CD14-positive monocyte (primary cell): ENCODE results near the gene WWC2. TPM values are rescaled to one million over a fixed set of nuclear protein-coding genes. Genes with fewer than 3 reads are reported as not detected.

Source experiments
- DNase-seq, 3 donors: peaks; one replicate each; pipeline ENCODE4 v3.0.0-alpha.2; 2011 to 2022
- H2AFZ ChIP-seq: 2 replicates; pipeline ENCODE4 v1.6.0; 2012; ENCODE audit warnings: mild to moderate bottlenecking, low read depth, low read length, inconsistent platforms; ENCODE audit not compliant: insufficient read depth, poor library complexity, severe bottlenecking
- H3K27ac ChIP-seq, 2 donors: 1 replicate in 1 of 2; 2 replicates in 1 of 2; pipeline ENCODE4 v1.5.1; 2012 to 2013; ENCODE audit warnings: low read length in 2 of 2, control low read depth in 1 of 2, inconsistent platforms in 1 of 2, low read depth in 1 of 2, mild to moderate bottlenecking in 1 of 2
- H3K27me3 ChIP-seq, 2 donors: one replicate each; pipeline versions ENCODE4 v1.6.0 to v1.6.1; 2011 to 2013; ENCODE audit warnings: low read length in 2 of 2; ENCODE audit not compliant: control insufficient read depth in 2 of 2, insufficient read depth in 2 of 2
- H3K36me3 ChIP-seq, 2 donors: replicated peaks in 1 of 2; 1 replicate in 1 of 2; 2 replicates in 1 of 2; pipeline versions ENCODE4 v1.5.1 to v1.6.1; 2012 to 2013; ENCODE audit warnings: low read length in 2 of 2, control low read depth in 1 of 2, inconsistent platforms in 1 of 2, mild to moderate bottlenecking in 1 of 2; ENCODE audit not compliant: insufficient read depth in 2 of 2, control insufficient read depth in 1 of 2
- H3K4me1 ChIP-seq, 2 donors: 1 replicate in 1 of 2; 2 replicates in 1 of 2; pipeline versions ENCODE4 v1.5.1 to v1.6.1; 2012 to 2013; ENCODE audit warnings: low read length in 2 of 2, control low read depth in 1 of 2, inconsistent platforms in 1 of 2, mild to moderate bottlenecking in 1 of 2, moderate library complexity in 1 of 2; ENCODE audit not compliant: insufficient read depth in 2 of 2, control insufficient read depth in 1 of 2
- H3K4me2 ChIP-seq: replicated peaks from 2 replicates; pipeline ENCODE3; 2012; ENCODE audit warnings: low read length, moderate library complexity, mild to moderate bottlenecking; ENCODE audit not compliant: poor library complexity, severe bottlenecking; ENCODE audit errors: extremely low read depth
- H3K4me3 ChIP-seq, 3 experiments: fragments of 200-600 bp in 1 of 3; sonication (generic) in 1 of 3; replicated peaks in 1 of 3; 1 replicate in 2 of 3; 2 replicates in 1 of 3; pipeline ENCODE4 v1.5.1; 2011 to 2013; ENCODE audit warnings: low read length in 3 of 3, mild to moderate bottlenecking in 3 of 3, control low read depth in 2 of 3, low read depth in 2 of 3, inconsistent platforms in 1 of 3, moderate library complexity in 1 of 3
- H3K79me2 ChIP-seq: 2 replicates; pipeline ENCODE4 v1.6.0; 2012; ENCODE audit warnings: mild to moderate bottlenecking, control low read depth, inconsistent platforms, low read length, moderate library complexity; ENCODE audit not compliant: insufficient read depth
- H3K9ac ChIP-seq: 2 replicates; pipeline ENCODE4 v1.6.0; 2017; ENCODE audit warnings: low read length, mild to moderate bottlenecking; ENCODE audit not compliant: insufficient read depth, poor library complexity, severe bottlenecking
- H3K9me3 ChIP-seq, 2 donors: replicated peaks in 1 of 2; 1 replicate in 1 of 2; 2 replicates in 1 of 2; pipeline versions ENCODE4 v1.5.1 to v1.6.1; 2012 to 2013; ENCODE audit warnings: low read length in 2 of 2, control low read depth in 1 of 2; ENCODE audit not compliant: control insufficient read depth in 1 of 2, insufficient read depth in 1 of 2
- H4K20me1 ChIP-seq: 2 replicates; pipeline ENCODE4 v1.6.0; 2012; ENCODE audit warnings: mild to moderate bottlenecking, low read length, control low read depth, moderate library complexity; ENCODE audit not compliant: insufficient read depth
- H3K27ac Mint-ChIP-seq, 7 donors: one replicate each; pipeline ENCODE4 v1.8.0; 2020; ENCODE audit warnings: mild to moderate bottlenecking in 7 of 7, mixed read lengths in 7 of 7, moderate library complexity in 6 of 7, inconsistent platforms in 2 of 7
- H3K27me3 Mint-ChIP-seq, 3 donors: one replicate each; pipeline ENCODE4 v1.8.0; 2021 to 2022; ENCODE audit warnings: low read depth in 3 of 3, mild to moderate bottlenecking in 3 of 3, mixed read lengths in 3 of 3, moderate library complexity in 3 of 3, inconsistent platforms in 1 of 3
- H3K36me3 Mint-ChIP-seq, 2 donors: one replicate each; pipeline ENCODE4 v1.8.0; 2020; ENCODE audit warnings: mixed read lengths in 2 of 2, inconsistent platforms in 1 of 2, mild to moderate bottlenecking in 1 of 2
- H3K4me1 Mint-ChIP-seq: one replicate; pipeline ENCODE4 v1.8.0; 2020; ENCODE audit warnings: mild to moderate bottlenecking, mixed read lengths
- H3K4me3 Mint-ChIP-seq, 2 donors: one replicate each; pipeline ENCODE4 v1.8.0; 2020; ENCODE audit warnings: mild to moderate bottlenecking in 2 of 2, mixed read lengths in 2 of 2, moderate library complexity in 1 of 2
- H3K9me3 Mint-ChIP-seq, 7 donors: one replicate each; pipeline ENCODE4 v1.8.0; 2020 to 2022; ENCODE audit warnings: mixed read lengths in 7 of 7, mild to moderate bottlenecking in 6 of 7, moderate library complexity in 6 of 7, inconsistent platforms in 2 of 7
- CTCF ChIP-seq: fragments of 200-600 bp; IDR thresholded peaks from one replicate; pipeline ENCODE4 v1.8.0; 2022; ENCODE audit warnings: antibody characterized with exemption, mild to moderate bottlenecking
- WGBS: methylation state at CpG from one replicate; pipeline ENCODE4 v1.1.5; 2013; ENCODE audit warnings: missing lambda C conversion rate; ENCODE audit not compliant: insufficient coverage; 5-methylcytosine and 5-hydroxymethylcytosine counted together
- intact Hi-C, 2 donors: fragments of 100-400 bp; cut with micrococcal nuclease; formaldehyde crosslinking; loops; one replicate each; pipeline versions ENCODE4 v1.15.0 to v1.15.1; 2023
- polyA plus RNA-seq, 3 donors: library from polyadenylated mRNA; depleted of rRNA in 1 of 3; unstranded in 2 of 3; stranded (reverse) in 1 of 3; fragments of 300-500 nt in 2 of 3; fragments of >200 nt in 1 of 3; fragmentation: Illumina TruSeq in 2 of 3; gene quantifications; 1 replicate in 2 of 3; 2 replicates in 1 of 3; pipeline ENCODE4 v1.2.3, GENCODE V29; 2012 to 2021

Gene WWC2
- polyA plus RNA-seq, 3 donors: 1.9 to 3.8 (median 2.9) TPM

GRCh38 chr4:183202523-183202922 lies 103.5 kb downstream of the WWC2 start:
- Mint-ChIP-seq H3K4me1 (peaks cover 4% of the 10 kb centered on the region), H3K4me3 (no peak overlapping the region), H3K27ac (no peak overlapping the region), H3K36me3 (no peaks in the 10 kb centered on the region), H3K27me3 (peaks cover 0 to 2% (median 2%) of the 10 kb centered on the region in 3 donors), H3K9me3 (peaks cover 0 to 5% (median 0%) of the 10 kb centered on the region in 7 donors)
- Histone ChIP-seq H3K9ac (no peak overlapping the region), H3K4me3 (no peak overlapping the region), H4K20me1 (no peaks in the 10 kb centered on the region), H3K4me2 (no peak overlapping the region), H3K79me2 (no peaks in the 10 kb centered on the region), H3K36me3 (no peaks in the 10 kb centered on the region), H3K9me3 (no peaks in the 10 kb centered on the region), H3K4me1 (no peaks in the 10 kb centered on the region), H2AFZ (no peak overlapping the region), H3K27me3 (no peaks in the 10 kb centered on the region), H3K27ac (no peak overlapping the region)
- no peak for TF ChIP-seq CTCF
- intact Hi-C loops: no loop called here
- WGBS: no CpG with 5 or more reads among the region's 2 CpGs
- DNase-seq: no peak

GRCh38 chr4:183204793-183205192 lies 105.7 kb downstream of the WWC2 start:
- H3K27ac ChIP-seq: no peak overlapping the region
- no CpG with 5 or more reads among the region's 2 CpGs for WGBS
- no peaks in the 10 kb centered on the region for H3K79me2 ChIP-seq
- Mint-ChIP-seq H3K4me3 (no peak overlapping the region), H3K9me3 (peaks cover 0 to 5% (median 0%) of the 10 kb centered on the region in 7 donors), H3K36me3 (no peaks in the 10 kb centered on the region), H3K4me1 (peaks cover 4% of the 10 kb centered on the region), H3K27ac (no peak overlapping the region), H3K27me3 (peaks cover 0 to 2% (median 2%) of the 10 kb centered on the region in 3 donors)
- H4K20me1 ChIP-seq: no peaks in the 10 kb centered on the region
- TF ChIP-seq CTCF: no peak
- DNase-seq: no peak
- no peaks in the 10 kb centered on the region for H3K36me3 ChIP-seq
- no peak overlapping the region for H3K4me3 ChIP-seq
- no peak overlapping the region for H3K9ac ChIP-seq
- H3K4me2 ChIP-seq: no peak overlapping the region
- intact Hi-C loops: no loop called here
- H2AFZ ChIP-seq: no peak overlapping the region
- H3K27me3 ChIP-seq: no peaks in the 10 kb centered on the region
- no peaks in the 10 kb centered on the region for H3K4me1 ChIP-seq
- H3K9me3 ChIP-seq: no peaks in the 10 kb centered on the region
